Transverse colon (tissue), 4 donors: ENCODE data around the gene KCP. TPM values are rescaled to one million over a fixed set of nuclear protein-coding genes. Genes with fewer than 3 reads are reported as not detected.

ENCODE experiments used
- DNase-seq: peaks from one replicate; pipeline ENCODE4 v3.0.0-alpha.2; 2019
- H3K27ac ChIP-seq, 4 donors: fragments of 200-600 bp; sonication (generic); 2 replicates each; pipeline ENCODE4 v1.5.1; 2016 to 2018; ENCODE audit warnings: inconsistent platforms in 4 of 4
- H3K27me3 ChIP-seq: fragments of 200-600 bp; sonication (generic); 2 replicates; pipeline ENCODE4 v1.5.1; 2017; ENCODE audit warnings: inconsistent platforms
- H3K36me3 ChIP-seq, 4 donors: fragments of 200-600 bp; sonication (generic); 2 replicates each; pipeline ENCODE4 v1.5.1; 2017 to 2019; ENCODE audit warnings: inconsistent platforms in 4 of 4
- H3K4me1 ChIP-seq, 4 donors: fragments of 200-600 bp; sonication (generic); 2 replicates each; pipeline ENCODE4 v1.5.1; 2017 to 2020; ENCODE audit warnings: inconsistent platforms in 4 of 4
- H3K4me3 ChIP-seq, 4 donors: fragments of 200-600 bp; sonication (generic); 1 replicate in 1 of 4; 2 replicates in 3 of 4; pipeline versions ENCODE4 v1.5.1 to v1.6.1; 2017 to 2019; ENCODE audit warnings: inconsistent platforms in 4 of 4
- H3K9me3 ChIP-seq, 2 donors: fragments of 200-600 bp; sonication (generic); 2 replicates each; pipeline ENCODE4 v1.5.1; 2017 to 2019; ENCODE audit warnings: inconsistent platforms in 2 of 2
- CTCF ChIP-seq, 5 experiments: fragments of 200-600 bp in 3 of 5; fragments of 450-650 bp in 2 of 5; sonication (generic) in 3 of 5; IDR thresholded peaks; 1 replicate in 2 of 5; 2 replicates in 3 of 5; pipeline ENCODE4 v1.5.1; 2016 to 2017; ENCODE audit warnings: antibody characterized with exemption in 5 of 5, inconsistent platforms in 3 of 5, mild to moderate bottlenecking in 2 of 5, moderate library complexity in 1 of 5
- EP300 ChIP-seq: sonication (generic); formaldehyde crosslinking; IDR thresholded peaks from one replicate; pipeline ENCODE4 v1.6.1; 2017; ENCODE audit warnings: antibody characterized with exemption, low read depth
- POLR2A ChIP-seq: fragments of 450-650 bp; IDR thresholded peaks from one replicate; pipeline ENCODE4 v1.6.1; 2016; ENCODE audit warnings: antibody characterized with exemption, mild to moderate bottlenecking, moderate library complexity
- POLR2AphosphoS5 ChIP-seq, 3 donors: sonication (generic); formaldehyde crosslinking; IDR thresholded peaks; one replicate each; pipeline ENCODE4 v1.6.1; 2016; ENCODE audit warnings: antibody characterized with exemption in 3 of 3
- WGBS, 2 donors: methylation state at CpG; one replicate each; pipeline ENCODE4 v1.1.5; 2018; ENCODE audit warnings: low coverage in 1 of 2; 5-methylcytosine and 5-hydroxymethylcytosine counted together
- in situ Hi-C, 4 donors: fragments of 200-750 bp; cut with MboI; loops; one replicate each; pipeline versions ENCODE4 v1.15.0 to v1.15.1; 2017; ENCODE audit warnings: low sequenced_read_pairs in 3 of 4, low pct_ligation_motif_present in 1 of 4, low pct_unique_long_range_greater_than_20kb in 1 of 4
- intact Hi-C: fragments of 100-400 bp; cut with DNase I; formaldehyde crosslinking; loops from one replicate; pipeline ENCODE4 v1.15.1; 2023; ENCODE audit warnings: low total_unique reads
- total RNA-seq, 4 donors: library from RNA; depleted of rRNA; stranded (reverse); fragments of >200 nt; gene quantifications; one replicate each; pipeline ENCODE4 v1.1.0, GENCODE V29; 2016

Gene KCP
- total RNA-seq, 4 donors from 2014 or later = 0.32 to 0.75 (median 0.68) TPM; not detected in 1

GRCh38 chr7:128843938-128844621 is 66.4 kb downstream of the KCP start:
- no peaks in the 10 kb centered on the region for H3K36me3 ChIP-seq
- in situ Hi-C loops = no loop called here
- no peaks in the 10 kb centered on the region for H3K9me3 ChIP-seq
- TF ChIP-seq POLR2A (no peak), POLR2AphosphoS5 (IDR thresholded peaks at IDR 0.05) (no peak), CTCF (IDR thresholded peaks at IDR 0.05) (no peak), EP300 (no peak)
- 84% methylated on average over 16 of the region's 17 CpGs; no CpG with 5 or more reads in 1 of the 2 donors for WGBS, 2 donors
- H3K4me3 ChIP-seq = no peak overlapping the region
- no peaks in the 10 kb centered on the region for H3K27me3 ChIP-seq
- H3K4me1 ChIP-seq = peaks cover 0 to 3% (median 0%) of the 10 kb centered on the region in 4 donors
- H3K27ac ChIP-seq = no peak overlapping the region
- intact Hi-C loops = no loop called here
- DNase-seq = no peak

- intact Hi-C loops = no loop called here
These were observed 67.6 kb downstream of the KCP start for GRCh38 chr7:128842674-128843641.

GRCh38 chr7:128841921-128842673 is 68.4 kb downstream of the KCP start:
- Histone ChIP-seq H3K36me3 (no peaks in the 10 kb centered on the region), H3K27ac (peak overlapping the region in 3 of 4 donors; percentile 26 to 63 (median 39)), H3K4me1 (peaks cover 0 to 3% (median 0%) of the 10 kb centered on the region in 4 donors), H3K27me3 (no peaks in the 10 kb centered on the region), H3K9me3 (no peaks in the 10 kb centered on the region), H3K4me3 (no peak overlapping the region)
- in situ Hi-C loops (no loop called here), intact Hi-C loops (no loop called here)
- TF ChIP-seq EP300 (no peak), CTCF (IDR thresholded peaks at IDR 0.05) (peak; percentile 55 to 87 (median 82)), POLR2AphosphoS5 (IDR thresholded peaks at IDR 0.05) (peak in 1 of 3 donors; percentile 3), POLR2A (no peak)
- 60% methylated on average over 28 of the region's 35 CpGs; no CpG with 5 or more reads in 1 of the 2 donors for WGBS, 2 donors
- DNase-seq = peak; percentile 53

More at GRCh38 chr7:128842674-128843641, 67.6 kb downstream of the KCP start:
- 90 to 93% methylated on average over 13 to 38 of the region's 38 CpGs for WGBS, 2 donors
- Histone ChIP-seq H3K4me3 (no peak overlapping the region), H3K9me3 (no peaks in the 10 kb centered on the region), H3K36me3 (no peaks in the 10 kb centered on the region), H3K27me3 (no peaks in the 10 kb centered on the region), H3K4me1 (peaks cover 0 to 3% (median 0%) of the 10 kb centered on the region in 4 donors), H3K27ac (peak overlapping the region in 2 of 4 donors; percentile 23 to 63)
- no peak for DNase-seq
- in situ Hi-C loops = no loop called here
- TF ChIP-seq POLR2AphosphoS5 (IDR thresholded peaks at IDR 0.05) (peak in 1 of 3 donors; percentile 17), POLR2A (no peak), EP300 (no peak), CTCF (IDR thresholded peaks at IDR 0.05) (no peak)
